SK-N-SH (cell line): ENCODE results near the gene RRP8. TPM values are rescaled to one million over a fixed set of nuclear protein-coding genes. Genes with fewer than 3 reads are reported as not detected.
A peak's percentile ranks its signal among the peaks of the same experiment; 100 is the strongest.

Experiments
- CTCF ChIA-PET: fragments of 300-600, 350-600 bp; formaldehyde crosslinking; extraction: SDS; loops from one replicate; lab custom pipeline; 2021; lab: Yijun Ruan, JAX
- POLR2A ChIA-PET: fragments of 350-600 bp; sonication (Branson Sonifier 250); formaldehyde crosslinking; extraction: SDS; loops from one replicate; lab custom pipeline; 2020; ENCODE audit warnings: antibody characterized with exemption, inconsistent platforms; lab: Yijun Ruan, JAX
- DNase-seq: peaks from one replicate; pipeline ENCODE4 v3.0.0; 2012
- H2AFZ ChIP-seq: fragments of 200-600 bp; sonication (generic); 2 replicates; pipeline ENCODE4 v1.8.1; 2016; ENCODE audit warnings: antibody characterized with exemption, mild to moderate bottlenecking, low read depth
- H3F3A ChIP-seq: fragments of 200-600 bp; sonication (generic); replicated peaks from 2 replicates; pipeline ENCODE3; 2016; ENCODE audit warnings: antibody characterized with exemption, mild to moderate bottlenecking; ENCODE audit not compliant: insufficient read depth
- H3K27ac ChIP-seq, 2 experiments: fragments of 200-500 bp in 1 of 2; fragments of 200-600 bp in 1 of 2; sonication (Bioruptor generic) in 1 of 2; sonication (generic), shearing (Covaris generic) in 1 of 2; 2 replicates each; pipeline versions ENCODE4 v1.5.1 to v1.6.1; 2014 to 2016; ENCODE audit warnings: low read depth in 2 of 2, inconsistent platforms in 1 of 2, low read length in 1 of 2, mild to moderate bottlenecking in 1 of 2, mixed read lengths in 1 of 2
- H3K27me3 ChIP-seq: fragments of 200-600 bp; sonication (generic), shearing (Covaris generic); 2 replicates; pipeline ENCODE4 v1.6.1; 2016; ENCODE audit warnings: mixed run types; ENCODE audit not compliant: insufficient read depth
- H3K36me3 ChIP-seq, 2 experiments: fragments of 200-500 bp in 1 of 2; fragments of 200-600 bp in 1 of 2; sonication (Bioruptor generic) in 1 of 2; sonication (generic) in 1 of 2; replicated peaks in 1 of 2; 2 replicates each; pipeline versions ENCODE3 to v1.5.1; 2014 to 2016; ENCODE audit warnings: low read length in 1 of 2, mild to moderate bottlenecking in 1 of 2; ENCODE audit not compliant: insufficient read depth in 2 of 2, control insufficient read depth in 1 of 2
- H3K4me1 ChIP-seq, 2 experiments: fragments of 200-500 bp in 1 of 2; fragments of 200-600 bp in 1 of 2; sonication (Bioruptor generic) in 1 of 2; sonication (generic), shearing (Covaris generic) in 1 of 2; 2 replicates each; pipeline versions ENCODE4 v1.5.1 to v1.6.1; 2014 to 2016; ENCODE audit warnings: low read depth in 1 of 2, low read length in 1 of 2, mixed run types in 1 of 2; ENCODE audit not compliant: insufficient read depth in 2 of 2, control insufficient read depth in 1 of 2
- H3K4me2 ChIP-seq: fragments of 200-600 bp; sonication (generic), shearing (Covaris generic); 2 replicates; pipeline ENCODE4 v1.6.1; 2017; ENCODE audit warnings: mixed run types
- H3K4me3 ChIP-seq, 2 experiments: fragments of 200-500 bp in 1 of 2; fragments of 200-600 bp in 1 of 2; sonication (Bioruptor generic) in 1 of 2; sonication (generic), shearing (Covaris generic) in 1 of 2; 2 replicates each; pipeline versions ENCODE4 v1.5.1 to v1.8.1; 2014 to 2016; ENCODE audit warnings: low read depth in 2 of 2, inconsistent platforms in 1 of 2, low read length in 1 of 2, mild to moderate bottlenecking in 1 of 2, mixed read lengths in 1 of 2, moderate library complexity in 1 of 2
- H3K79me2 ChIP-seq: fragments of 200-600 bp; sonication (generic); 2 replicates; pipeline ENCODE4 v1.8.1; 2017; ENCODE audit warnings: mild to moderate bottlenecking; ENCODE audit not compliant: insufficient read depth
- H3K9ac ChIP-seq: fragments of 200-600 bp; sonication (generic); 2 replicates; pipeline ENCODE4 v1.6.1; 2017; ENCODE audit warnings: mixed run types
- H3K9me2 ChIP-seq: fragments of 200-600 bp; sonication (generic); 2 replicates; pipeline ENCODE4 v1.6.1; 2017; ENCODE audit warnings: mixed run types
- H3K9me3 ChIP-seq: fragments of 200-600 bp; sonication (generic); 2 replicates; pipeline ENCODE4 v1.6.1; 2017; ENCODE audit warnings: mixed run types, mild to moderate bottlenecking, moderate library complexity
- H4K20me1 ChIP-seq: fragments of 200-600 bp; sonication (generic); 2 replicates; pipeline ENCODE4 v1.6.1; 2017; ENCODE audit warnings: mild to moderate bottlenecking, mixed run types; ENCODE audit not compliant: insufficient read depth
- CHD2 ChIP-seq: fragments of 150-350 bp; IDR thresholded peaks from 2 replicates; pipeline ENCODE4 v1.6.1; 2018; ENCODE audit warnings: low read length; ENCODE audit not compliant: partially characterized antibody
- ELF1 ChIP-seq: IDR thresholded peaks from 2 replicates; pipeline ENCODE4 v1.4.0; 2012
- MXI1 ChIP-seq: IDR thresholded peaks from 2 replicates; pipeline ENCODE4 v1.6.1; 2012; ENCODE audit warnings: mild to moderate bottlenecking, low read depth, low read length, improper control_type of control experiment
- NFIC ChIP-seq: IDR thresholded peaks from 2 replicates; pipeline ENCODE4 v1.4.0; 2012; ENCODE audit warnings: borderline replicate concordance
- NRF1 ChIP-seq: IDR thresholded peaks from 2 replicates; pipeline ENCODE4 v1.6.1; 2012; ENCODE audit warnings: low read depth, mild to moderate bottlenecking, low read length
- POLR2AphosphoS5 ChIP-seq: IDR thresholded peaks from 2 replicates; pipeline ENCODE4 v1.6.1; 2012; ENCODE audit warnings: low read depth, low read length
- RCOR1 ChIP-seq: fragments of 150-350 bp; IDR thresholded peaks from 2 replicates; pipeline ENCODE4 v1.6.1; 2017; ENCODE audit warnings: antibody characterized with exemption, low read length
- REST ChIP-seq: IDR thresholded peaks from 2 replicates; pipeline ENCODE4 v1.6.1; 2012; ENCODE audit warnings: mild to moderate bottlenecking, low read depth, low read length, moderate library complexity
- RFX5 ChIP-seq: IDR thresholded peaks from 2 replicates; pipeline ENCODE4 v1.6.1; 2012; ENCODE audit warnings: mild to moderate bottlenecking, improper control_type of control experiment, low read length
- SMC3 ChIP-seq: IDR thresholded peaks from 2 replicates; pipeline ENCODE4 v1.6.1; 2012; ENCODE audit warnings: low read depth, low read length, improper control_type of control experiment
- TAF1 ChIP-seq: IDR thresholded peaks from 2 replicates; pipeline ENCODE4 v1.6.1; 2012; ENCODE audit warnings: low read depth, mild to moderate bottlenecking, low read length, moderate library complexity, borderline replicate concordance
- USF1 ChIP-seq: IDR thresholded peaks from 2 replicates; pipeline ENCODE4 v1.4.0; 2012; ENCODE audit warnings: low read depth, borderline replicate concordance
- USF2 ChIP-seq: fragments of 150-350 bp; IDR thresholded peaks from 2 replicates; pipeline ENCODE4 v1.6.1; 2017; ENCODE audit warnings: antibody characterized with exemption, low read length, low read depth, borderline replicate concordance
- WGBS: methylation state at CpG from one replicate; pipeline ENCODE4 v1.1.6; 2017; ENCODE audit warnings: low lambda C conversion rate; 5-methylcytosine and 5-hydroxymethylcytosine counted together
- polyA plus RNA-seq, 3 experiments: library from polyadenylated mRNA; depleted of rRNA; stranded (reverse); fragments of >200 nt; gene quantifications; 2 replicates each; pipeline ENCODE4 v1.2.3, GENCODE V29; 2012
- TF ChIP-seq, protein P1 (sequence below): fragments of 150-350 bp; IDR thresholded peaks from 2 replicates; pipeline ENCODE4 v1.6.1; 2016; ENCODE audit warnings: mild to moderate bottlenecking, low read depth, low read length

RRP8 gene
- polyA plus RNA-seq, 1 of the 3 experiments (the other 2 are of a cell fraction), result 7.8 TPM

- Histone ChIP-seq H2AFZ (peak overlapping the region; percentile 94), H3K4me3 (peak overlapping the region; percentile 68 to 90), H3F3A (peaks cover 13% of the 10 kb centered on the region), H3K9ac (peak overlapping the region; percentile 62), H3K9me3 (no peaks in the 10 kb centered on the region), H3K9me2 (no peaks in the 10 kb centered on the region), H3K27ac (peak overlapping the region in 1 of 2 experiments; percentile 49; a peak in 1 of 4 replicates), H3K4me2 (peak overlapping the region; percentile 97), H3K4me1 (peaks cover 7 to 9% of the 10 kb centered on the region in 2 experiments; a peak in 3 of 4 replicates), H3K36me3 (peaks cover 0 to 23% of the 10 kb centered on the region in 2 experiments), H4K20me1 (no peaks in the 10 kb centered on the region), H3K27me3 (no peaks in the 10 kb centered on the region), H3K79me2 (peaks cover 15% of the 10 kb centered on the region; the same call in 1 of the 2 replicates)
- ChIA-PET CTCF (interaction anchor here (0.6 to 1.9 kb wide), 9 partner anchors 10 to 239 kb away, joined by 3 to 5 read pairs (median 4); no protein-coding TSS in a partner anchor), POLR2A (interaction anchor here (0.6 to 4.5 kb wide), 6 partner anchors 10 to 79 kb away, joined by 3 to 29 read pairs (median 6); partner anchors contain the start of genes ILK and MRPL17)
- TF ChIP-seq MXI1, result no peak
- 0 out of 2 replicates have a peak, but pooled peaks have one; percentile 6 for TF ChIP-seq RFX5
- no peak for DNase-seq
- WGBS, result 34% methylated on average over 13 of the region's 15 CpGs
These were observed 14.9 kb upstream of the RRP8 start for GRCh38 chr11:6618117-6619003.

GRCh38 chr11:6617315-6617781 lies 13.9 kb upstream of the RRP8 start:
- peaks cover 23% of the 10 kb centered on the region for H3F3A ChIP-seq
- H3K9me2 ChIP-seq, result no peaks in the 10 kb centered on the region
- no peaks in the 10 kb centered on the region for H3K9me3 ChIP-seq
- no peak overlapping the region for H3K4me3 ChIP-seq
- no peaks in the 10 kb centered on the region for H4K20me1 ChIP-seq
- H2AFZ ChIP-seq, result no peak overlapping the region
- no peaks in the 10 kb centered on the region for H3K27me3 ChIP-seq
- peaks cover 7 to 18% of the 10 kb centered on the region in 2 experiments; a peak in 3 of 4 replicates for H3K4me1 ChIP-seq
- no peak for DNase-seq
- H3K79me2 ChIP-seq, result peaks cover 15% of the 10 kb centered on the region; the same call in 1 of the 2 replicates
- no peak overlapping the region for H3K9ac ChIP-seq
- CTCF ChIA-PET, result interaction anchor here (0.9 kb wide), 1 partner anchor 86 kb away, joined by 4 read pairs; no protein-coding TSS in a partner anchor
- WGBS, result 83% methylated on average over 4 of the region's 5 CpGs
- TF ChIP-seq TAF1 (no peak), USF1 (no peak), NRF1 (no peak), REST (no peak), SMC3 (no peak), RCOR1 (no peak), ELF1 (no peak), POLR2AphosphoS5 (no peak), CHD2 (no peak), USF2 (no peak), NFIC (no peak)
- TF ChIP-seq, protein P1, sequence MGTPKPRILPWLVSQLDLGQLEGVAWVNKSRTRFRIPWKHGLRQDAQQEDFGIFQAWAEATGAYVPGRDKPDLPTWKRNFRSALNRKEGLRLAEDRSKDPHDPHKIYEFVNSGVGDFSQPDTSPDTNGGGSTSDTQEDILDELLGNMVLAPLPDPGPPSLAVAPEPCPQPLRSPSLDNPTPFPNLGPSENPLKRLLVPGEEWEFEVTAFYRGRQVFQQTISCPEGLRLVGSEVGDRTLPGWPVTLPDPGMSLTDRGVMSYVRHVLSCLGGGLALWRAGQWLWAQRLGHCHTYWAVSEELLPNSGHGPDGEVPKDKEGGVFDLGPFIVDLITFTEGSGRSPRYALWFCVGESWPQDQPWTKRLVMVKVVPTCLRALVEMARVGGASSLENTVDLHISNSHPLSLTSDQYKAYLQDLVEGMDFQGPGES, result no peak
- TF ChIP-seq, all 33 proteins: peak for 0
- POLR2A ChIA-PET, result no interaction called here
- H3K27ac ChIP-seq, result no peak overlapping the region
- peaks cover 0 to 23% of the 10 kb centered on the region in 2 experiments for H3K36me3 ChIP-seq
- peak overlapping the region; percentile 97 for H3K4me2 ChIP-seq
